OCI-LY3 (cell line): ENCODE data around the gene MYO5A.

Experiments
- EZH2phosphoT487 ChIP-seq: fragments of 200-600 bp; shearing (Covaris generic); IDR thresholded peaks from 2 replicates; pipeline ENCODE4 v1.6.1; 2018; ENCODE audit warnings: antibody characterized with exemption, mixed run types, low read depth
- TF ChIP-seq, protein P1 (sequence below): fragments of 200-600, 300-600 bp; sonication (generic); IDR thresholded peaks from 2 replicates; pipeline ENCODE4 v1.5.1; 2014; ENCODE audit warnings: antibody characterized with exemption, low read length, low read depth

DNA sequence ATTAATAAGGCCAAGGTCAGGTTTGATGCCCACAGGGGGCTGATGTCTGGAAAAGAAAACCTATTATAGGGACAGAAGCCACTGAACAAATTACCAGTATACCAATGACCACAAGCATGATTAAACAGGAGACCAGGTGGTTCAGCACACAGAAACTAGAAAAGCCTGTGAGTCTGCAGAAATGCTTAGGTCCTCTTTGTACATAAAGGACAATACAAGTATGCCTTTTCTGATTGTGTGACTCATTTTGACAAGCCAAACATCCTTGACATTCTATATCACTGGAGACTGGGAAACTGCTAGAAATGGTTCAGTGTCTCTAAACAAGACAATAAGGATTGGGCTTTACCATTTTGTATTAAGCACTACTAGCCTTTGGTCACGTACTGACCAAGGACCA, 119.9 kb downstream of the MYO5A start:
- TF ChIP-seq, protein P1, sequence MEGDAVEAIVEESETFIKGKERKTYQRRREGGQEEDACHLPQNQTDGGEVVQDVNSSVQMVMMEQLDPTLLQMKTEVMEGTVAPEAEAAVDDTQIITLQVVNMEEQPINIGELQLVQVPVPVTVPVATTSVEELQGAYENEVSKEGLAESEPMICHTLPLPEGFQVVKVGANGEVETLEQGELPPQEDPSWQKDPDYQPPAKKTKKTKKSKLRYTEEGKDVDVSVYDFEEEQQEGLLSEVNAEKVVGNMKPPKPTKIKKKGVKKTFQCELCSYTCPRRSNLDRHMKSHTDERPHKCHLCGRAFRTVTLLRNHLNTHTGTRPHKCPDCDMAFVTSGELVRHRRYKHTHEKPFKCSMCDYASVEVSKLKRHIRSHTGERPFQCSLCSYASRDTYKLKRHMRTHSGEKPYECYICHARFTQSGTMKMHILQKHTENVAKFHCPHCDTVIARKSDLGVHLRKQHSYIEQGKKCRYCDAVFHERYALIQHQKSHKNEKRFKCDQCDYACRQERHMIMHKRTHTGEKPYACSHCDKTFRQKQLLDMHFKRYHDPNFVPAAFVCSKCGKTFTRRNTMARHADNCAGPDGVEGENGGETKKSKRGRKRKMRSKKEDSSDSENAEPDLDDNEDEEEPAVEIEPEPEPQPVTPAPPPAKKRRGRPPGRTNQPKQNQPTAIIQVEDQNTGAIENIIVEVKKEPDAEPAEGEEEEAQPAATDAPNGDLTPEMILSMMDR: no peak
- no peak for TF ChIP-seq EZH2phosphoT487
